ENCODE measurements around the gene INAFM2.

GRCh38 chr15:40285554-40286011 is 37.9 kb upstream of the INAFM2 start:
- TF ChIP-seq EZH2phosphoT487 (IDR thresholded peaks at IDR 0.05) (no peak), EZH2 (IDR thresholded peaks at IDR 0.05) (no peak), CTCF (IDR thresholded peaks at IDR 0.05) (no peak)
